HG02642 (cell line): ENCODE measurements around the gene TSPAN9.

ENCODE experiments used
- ATAC-seq: cut with Tn5 transposase; IDR thresholded peaks from one replicate; pipeline ENCODE4 v1.9.1; 2021; ENCODE audit warnings: mild to moderate bottlenecking; ENCODE audit not compliant: unreplicated experiment, poor library complexity

TSPAN9 gene

DNA sequence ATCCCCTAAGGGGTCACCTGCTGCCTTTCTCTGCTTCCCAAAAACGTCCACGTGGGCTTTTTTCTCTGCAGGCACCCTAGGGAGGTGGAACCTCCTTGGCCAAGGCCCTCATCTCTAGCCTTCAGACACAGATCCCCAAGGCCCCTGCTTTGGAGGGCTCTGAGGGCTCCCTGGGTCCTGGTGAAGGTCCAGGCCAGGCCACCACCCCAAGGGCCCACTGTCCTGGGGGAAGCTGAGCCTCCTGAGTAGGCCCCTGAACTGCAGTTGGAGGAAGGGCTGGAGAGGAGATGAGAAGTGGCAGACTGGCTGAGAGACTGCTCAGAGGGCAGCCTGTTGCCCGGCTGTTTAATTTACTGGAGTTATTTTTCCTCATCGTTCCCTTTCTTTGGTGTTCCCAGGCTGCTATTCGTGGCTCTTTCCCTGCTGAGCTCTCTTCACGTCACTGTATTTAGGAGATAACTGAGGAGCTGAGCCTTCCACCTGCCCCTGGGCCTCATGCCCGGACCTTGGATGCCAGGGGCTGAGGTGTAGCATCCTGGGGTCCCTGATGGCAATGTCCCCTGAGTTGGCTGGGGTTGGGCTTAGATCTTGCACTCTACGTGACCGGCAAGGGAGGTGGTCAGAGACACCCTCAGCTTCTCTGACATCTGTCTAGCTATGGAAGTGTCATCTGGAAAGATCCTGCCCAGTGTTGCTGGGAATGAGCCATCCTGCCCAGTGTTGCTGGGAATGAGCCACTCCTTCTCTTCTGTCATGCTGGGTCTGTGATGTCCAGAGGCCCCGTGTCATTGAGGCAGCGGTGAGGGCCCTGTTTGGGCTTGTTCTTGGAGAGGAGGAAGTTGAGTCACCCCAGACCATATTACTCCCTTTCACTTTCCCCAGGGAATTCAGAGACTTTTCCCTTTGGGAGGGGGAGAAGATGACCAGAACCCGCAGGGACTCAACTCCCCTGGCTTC lies 139.8 kb downstream of the TSPAN9 start:
- ATAC-seq = no peak

GRCh38 chr12:3217683-3218079 lies 140.5 kb downstream of the TSPAN9 start:
- ATAC-seq = no peak

DNA sequence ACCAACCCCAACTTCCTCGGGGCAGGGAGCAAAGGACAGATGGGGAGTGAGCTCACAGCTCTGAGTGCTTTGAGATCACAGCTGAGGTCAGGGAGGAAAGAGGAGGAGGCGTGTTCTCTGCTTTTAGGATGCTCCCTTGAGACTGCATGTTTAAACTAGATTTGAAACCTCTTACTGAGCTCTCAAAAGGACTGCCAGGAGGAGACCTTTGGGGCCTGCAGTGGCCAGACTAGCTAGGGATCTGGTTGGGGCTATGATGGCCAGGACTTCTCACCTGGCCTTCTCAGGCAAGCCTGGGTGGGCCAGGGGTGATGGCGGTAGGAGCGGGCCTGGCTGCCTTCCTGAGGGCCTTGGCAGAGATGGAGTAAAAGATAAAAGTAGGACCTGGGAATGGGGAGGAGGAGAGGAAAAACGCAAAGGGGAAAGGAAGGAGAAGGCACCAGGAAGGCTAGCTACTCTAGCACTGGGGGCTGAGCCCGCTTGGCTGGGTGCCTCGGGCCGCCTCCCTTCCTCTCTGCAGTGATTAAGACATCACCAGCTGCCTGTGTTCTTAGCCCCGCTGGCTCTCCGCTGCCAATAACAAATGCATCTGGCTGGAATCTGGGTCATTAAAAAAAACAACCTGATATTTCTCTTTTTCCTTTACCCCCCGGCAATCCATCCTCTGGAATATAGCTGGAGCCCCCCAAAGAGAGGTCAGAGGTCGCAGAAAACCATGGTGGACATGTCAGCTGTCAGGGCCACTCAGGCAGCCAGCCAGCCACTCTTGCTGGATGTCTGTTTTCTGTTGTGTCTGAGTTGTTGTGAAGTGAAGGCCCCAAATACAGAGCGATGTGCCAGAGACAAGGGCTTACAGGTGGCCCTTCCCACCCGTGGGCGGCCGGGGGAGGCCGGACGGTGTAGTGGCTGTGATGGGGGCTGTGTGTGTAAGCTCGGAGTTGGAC lies 141.3 kb downstream of the TSPAN9 start:
- no peak for ATAC-seq

GRCh38 chr12:3219233-3219632 lies 142.1 kb downstream of the TSPAN9 start:
- ATAC-seq = no peak

DNA sequence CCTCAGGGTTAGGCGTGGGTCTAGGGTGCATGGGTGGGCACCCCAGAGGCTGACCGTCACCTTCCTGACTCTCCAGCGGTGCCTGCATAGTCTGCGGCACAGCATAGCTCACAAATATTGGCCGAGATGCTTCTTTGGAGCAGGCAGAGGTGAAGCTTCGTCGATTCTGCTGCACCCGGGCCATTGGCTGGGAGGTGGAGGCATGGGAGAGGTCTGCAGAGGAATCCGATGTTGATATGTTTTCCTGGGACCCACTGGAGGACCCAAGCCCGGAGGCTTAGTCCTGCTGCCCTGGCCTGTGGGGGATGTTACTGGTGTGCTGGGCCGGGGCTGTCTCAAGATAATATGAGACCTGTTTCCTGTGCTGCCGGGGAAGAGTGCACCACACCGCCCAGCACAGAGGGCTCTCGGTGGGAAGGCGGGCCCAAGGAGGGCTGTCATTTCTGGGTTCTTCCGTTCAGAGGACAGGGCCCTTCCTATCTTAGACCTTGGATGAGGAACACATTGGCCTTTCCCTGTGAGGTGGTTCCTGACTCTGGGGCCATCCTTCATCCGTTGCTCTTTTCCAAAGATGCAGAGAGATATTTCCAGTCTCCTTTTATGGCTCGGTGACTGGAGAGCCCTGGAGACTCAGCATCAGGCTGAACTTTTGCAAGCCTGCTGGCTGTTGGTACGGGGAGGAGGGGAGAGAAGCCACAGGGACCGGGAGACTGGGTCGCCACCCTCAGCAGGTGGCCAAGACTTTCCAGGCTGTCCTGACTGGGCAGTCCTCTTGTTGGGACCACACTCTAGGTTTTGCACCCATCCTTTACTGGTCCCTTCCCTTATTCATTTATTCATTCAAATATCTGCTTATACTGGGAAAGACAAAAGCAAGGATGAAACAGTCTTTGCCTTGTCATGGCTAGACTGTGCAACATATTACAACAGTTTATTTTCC lies 143.5 kb downstream of the TSPAN9 start:
- no peak for ATAC-seq

DNA sequence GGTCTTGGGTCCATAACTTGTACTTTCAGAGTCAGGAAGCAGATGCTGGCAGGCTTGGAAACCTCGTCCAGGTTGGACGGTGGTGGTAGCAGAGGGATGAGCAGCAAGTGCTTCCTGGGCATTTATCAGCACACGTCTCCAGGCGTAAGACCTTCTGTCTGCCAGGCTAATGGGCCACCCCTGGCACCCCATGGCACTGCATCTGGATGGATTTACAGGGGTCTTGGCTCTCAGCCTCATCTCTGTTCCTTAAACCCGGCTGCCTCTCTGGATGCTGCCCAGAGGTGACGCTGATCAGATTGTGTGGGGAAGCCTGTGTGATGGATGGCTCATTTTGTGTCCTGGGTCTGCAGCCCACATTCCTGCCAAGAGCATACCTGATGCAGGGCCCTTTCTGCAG lies 145.1 kb downstream of the TSPAN9 start:
- ATAC-seq = no peak

DNA sequence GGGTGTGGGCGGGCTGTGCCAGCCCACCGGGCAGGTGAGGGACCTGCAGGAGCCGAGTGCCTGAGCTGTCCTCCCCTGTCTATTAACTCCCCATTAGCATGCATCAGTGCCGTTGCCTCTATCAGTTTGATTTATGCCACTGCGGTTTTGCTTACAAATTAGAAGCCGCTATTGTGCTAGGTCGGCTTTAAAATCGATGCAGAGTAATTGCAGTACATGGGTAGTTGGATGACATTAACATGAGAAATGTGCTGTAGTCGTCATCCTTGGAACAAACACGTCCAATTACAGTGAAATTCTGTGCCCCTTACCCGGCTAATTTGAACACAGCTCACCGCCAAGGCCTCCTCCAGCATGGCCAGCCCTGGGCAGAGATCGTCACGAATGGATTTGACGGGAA lies 145.8 kb downstream of the TSPAN9 start:
- ATAC-seq = no peak

- no peak for ATAC-seq
Measured at GRCh38 chr12:3223601-3224529, 146.7 kb downstream of the TSPAN9 start.

DNA sequence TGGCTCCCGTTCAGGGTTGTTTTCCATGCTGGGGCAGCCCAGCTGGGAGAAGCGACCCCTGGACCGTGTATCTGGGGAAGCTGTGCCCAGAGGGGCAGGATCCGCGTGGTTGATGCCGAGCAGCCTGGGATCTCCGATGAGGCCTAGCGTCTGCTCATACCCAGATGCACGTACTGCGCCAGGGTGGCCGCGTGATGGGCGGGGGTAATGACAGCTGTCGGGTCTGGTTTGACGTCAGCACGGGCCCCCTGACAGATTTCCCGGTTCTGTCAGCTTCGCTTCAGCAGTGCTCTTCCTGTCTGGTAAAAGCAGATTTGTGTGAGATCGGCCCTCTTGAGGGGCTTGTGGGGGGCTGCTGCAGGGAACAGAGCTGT lies 147.3 kb downstream of the TSPAN9 start:
- ATAC-seq = no peak

- no peak for ATAC-seq
Measured at GRCh38 chr12:3225154-3225795, 148.1 kb downstream of the TSPAN9 start.

DNA sequence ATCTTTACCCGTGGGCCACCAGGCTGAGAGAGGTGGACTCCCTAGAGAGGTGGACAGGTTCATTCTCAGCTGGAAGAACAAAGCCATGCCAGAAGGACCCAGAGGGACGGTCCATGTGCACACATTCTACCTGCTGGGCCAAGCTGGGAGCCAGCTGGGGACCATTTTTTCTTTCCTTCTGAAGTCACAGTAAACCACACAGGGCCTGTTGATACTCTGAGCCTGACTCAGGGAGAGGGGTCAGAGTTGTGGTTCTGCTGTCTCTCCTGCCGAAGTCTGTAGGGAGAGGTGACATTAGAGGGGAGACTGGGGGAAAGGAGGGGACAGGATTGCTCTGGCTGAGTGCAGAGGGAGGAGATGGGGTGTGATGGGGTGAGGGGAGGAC lies 148.6 kb downstream of the TSPAN9 start:
- no peak for ATAC-seq

DNA sequence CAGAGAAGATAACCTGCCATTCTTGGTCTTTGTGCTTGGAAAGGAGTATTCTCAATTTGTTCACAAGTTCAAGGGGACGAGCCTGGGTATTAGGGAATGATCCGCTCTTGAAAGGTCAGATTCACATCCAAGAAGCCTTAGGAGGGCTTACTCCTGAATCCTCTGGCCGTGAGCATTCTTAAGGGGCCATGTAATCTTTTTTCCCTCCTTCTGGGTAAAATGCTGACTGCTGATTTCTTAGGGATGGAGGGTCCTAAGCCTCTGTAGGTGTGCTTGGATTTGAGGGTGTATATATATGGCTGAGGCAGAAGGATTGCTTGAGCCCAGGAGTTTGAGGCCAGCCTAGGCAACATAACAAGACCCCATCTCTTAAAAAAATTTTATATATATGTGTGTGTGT lies 149.1 kb downstream of the TSPAN9 start:
- ATAC-seq = no peak

GRCh38 chr12:3227076-3227975 lies 150.1 kb downstream of the TSPAN9 start:
- no peak for ATAC-seq

GRCh38 chr12:3228552-3228951 lies 151.4 kb downstream of the TSPAN9 start:
- no peak for ATAC-seq

GRCh38 chr12:3229577-3229976 lies 152.4 kb downstream of the TSPAN9 start:
- peak; percentile 52 for ATAC-seq

DNA sequence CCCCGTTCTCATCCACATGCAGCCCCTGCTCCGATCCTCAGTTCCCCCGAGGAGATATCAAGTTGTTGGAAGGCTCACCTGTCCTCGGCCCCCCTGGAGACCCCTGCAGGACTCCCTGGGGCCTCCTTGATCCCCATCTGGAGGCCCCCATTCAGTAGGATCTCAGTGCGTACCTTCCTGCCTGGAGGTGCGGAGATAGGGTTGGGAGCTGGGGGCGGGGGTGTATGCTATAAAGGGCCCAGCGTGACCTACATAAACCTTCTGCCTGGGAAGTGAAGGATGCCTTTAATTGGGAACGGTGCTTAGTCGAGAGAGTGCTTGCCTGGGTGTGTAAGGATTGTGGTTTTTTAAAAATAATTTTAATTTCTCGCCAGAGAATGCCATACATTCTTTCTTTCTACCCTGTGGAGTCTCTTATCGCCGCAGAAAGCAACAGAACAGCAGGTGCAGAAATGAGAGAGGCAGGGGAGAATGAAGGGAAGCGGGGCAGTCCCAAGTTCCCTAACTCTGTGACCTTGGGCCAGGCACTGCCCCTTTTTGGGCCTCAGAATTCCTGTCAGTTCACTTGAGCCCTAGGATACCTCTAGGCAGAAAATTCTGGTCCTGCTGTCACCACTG lies 153.7 kb downstream of the TSPAN9 start:
- ATAC-seq = no peak

- no peak for ATAC-seq
Measured at GRCh38 chr12:3231399-3231876, 154.3 kb downstream of the TSPAN9 start.
